Endothelial cell (in vitro differentiated cells): Measurements from ENCODE around the gene BMPR1B. TPM values are rescaled to one million over a fixed set of nuclear protein-coding genes. Genes with fewer than 3 reads are reported as not detected.

Source experiments
- DNase-seq: peaks from one replicate; pipeline ENCODE4 v3.0.0; 2021; ENCODE audit warnings: low spot score
- H3K27ac Mint-ChIP-seq: one replicate; pipeline ENCODE4 v1.8.0; 2021; ENCODE audit warnings: mixed read lengths, inconsistent platforms; ENCODE audit not compliant: unreplicated experiment
- H3K27me3 Mint-ChIP-seq: one replicate; pipeline ENCODE4 v1.8.0; 2021; ENCODE audit warnings: mild to moderate bottlenecking, moderate library complexity, mixed read lengths, inconsistent platforms; ENCODE audit not compliant: unreplicated experiment
- H3K36me3 Mint-ChIP-seq: one replicate; pipeline ENCODE4 v1.8.0; 2021; ENCODE audit warnings: mild to moderate bottlenecking, low read depth, mixed read lengths, inconsistent platforms; ENCODE audit not compliant: unreplicated experiment
- H3K4me1 Mint-ChIP-seq: one replicate; pipeline ENCODE4 v1.8.0; 2021; ENCODE audit warnings: mild to moderate bottlenecking, mixed read lengths, inconsistent platforms; ENCODE audit not compliant: unreplicated experiment
- H3K4me3 Mint-ChIP-seq: one replicate; pipeline ENCODE4 v1.8.0; 2021; ENCODE audit warnings: mild to moderate bottlenecking, mixed read lengths, inconsistent platforms; ENCODE audit not compliant: unreplicated experiment
- H3K9me3 Mint-ChIP-seq: one replicate; pipeline ENCODE4 v1.8.0; 2021; ENCODE audit warnings: mixed read lengths, inconsistent platforms; ENCODE audit not compliant: unreplicated experiment
- CTCF ChIP-seq: fragments of 200-600 bp; sonication (generic); IDR thresholded peaks from one replicate; pipeline ENCODE4 v1.5.0; 2021; ENCODE audit warnings: antibody characterized with exemption; ENCODE audit not compliant: unreplicated experiment
- total RNA-seq: library from RNA; stranded (reverse); fragmentation: NEBNext Ultra II Directional; extraction: Animal tissue kit (Norgen Biotek cat#: 25700); gene quantifications from one replicate; pipeline ENCODE4 v1.2.1, GENCODE V29; 2021; ENCODE audit not compliant: unreplicated experiment

BMPR1B gene
- total RNA-seq, 1 donor from 2014 or later: 5.4 TPM

GRCh38 chr4:94871644-94872305 is 114.0 kb downstream of the BMPR1B start:
- Mint-ChIP-seq H3K9me3 (no peaks in the 10 kb centered on the region), H3K27ac (no peak overlapping the region), H3K36me3 (no peaks in the 10 kb centered on the region), H3K4me3 (no peak overlapping the region), H3K4me1 (no peaks in the 10 kb centered on the region), H3K27me3 (no peaks in the 10 kb centered on the region)
- DNase-seq: no peak
- no peak for TF ChIP-seq CTCF

- H3K27me3 Mint-ChIP-seq: no peaks in the 10 kb centered on the region
- DNase-seq: no peak
- H3K27ac Mint-ChIP-seq: no peak overlapping the region
- H3K4me3 Mint-ChIP-seq: no peak overlapping the region
- no peak for TF ChIP-seq CTCF
- no peaks in the 10 kb centered on the region for H3K9me3 Mint-ChIP-seq
- no peaks in the 10 kb centered on the region for H3K4me1 Mint-ChIP-seq
- H3K36me3 Mint-ChIP-seq: no peaks in the 10 kb centered on the region
These were observed 120.2 kb downstream of the BMPR1B start for GRCh38 chr4:94877973-94878372.

GRCh38 chr4:94880956-94881355 is 123.2 kb downstream of the BMPR1B start:
- DNase-seq: no peak
- no peaks in the 10 kb centered on the region for H3K9me3 Mint-ChIP-seq
- no peak overlapping the region for H3K27ac Mint-ChIP-seq
- no peak overlapping the region for H3K4me3 Mint-ChIP-seq
- H3K36me3 Mint-ChIP-seq: no peaks in the 10 kb centered on the region
- no peaks in the 10 kb centered on the region for H3K27me3 Mint-ChIP-seq
- H3K4me1 Mint-ChIP-seq: no peaks in the 10 kb centered on the region
- no peak for TF ChIP-seq CTCF

GRCh38 chr4:94882756-94883155 is 125.0 kb downstream of the BMPR1B start:
- Mint-ChIP-seq H3K27me3 (no peaks in the 10 kb centered on the region), H3K36me3 (no peaks in the 10 kb centered on the region), H3K27ac (no peak overlapping the region), H3K9me3 (no peaks in the 10 kb centered on the region), H3K4me3 (no peak overlapping the region), H3K4me1 (peaks cover 7% of the 10 kb centered on the region)
- no peak for DNase-seq
- TF ChIP-seq CTCF: no peak

- no peak overlapping the region for H3K4me3 Mint-ChIP-seq
- H3K27ac Mint-ChIP-seq: no peak overlapping the region
- no peaks in the 10 kb centered on the region for H3K9me3 Mint-ChIP-seq
- no peak for TF ChIP-seq CTCF
- DNase-seq: no peak
- no peaks in the 10 kb centered on the region for H3K36me3 Mint-ChIP-seq
- H3K4me1 Mint-ChIP-seq: peaks cover 16% of the 10 kb centered on the region
- H3K27me3 Mint-ChIP-seq: no peaks in the 10 kb centered on the region
These were observed 129.3 kb downstream of the BMPR1B start for GRCh38 chr4:94887027-94887426.
